ENCODE data around the gene ADGRB3.

The ADGRB3 gene

GRCh38 chr6:69005199-69005598, 370.1 kb downstream of the ADGRB3 start:
- TF ChIP-seq CTCF (IDR thresholded peaks at IDR 0.05; ENCODE audit: low read depth, low read length) = no peak
- DNase-seq (ENCODE audit: extremely low read depth, low read depth) = no peak

- no peak for DNase-seq (ENCODE audit: extremely low read depth, low read depth)
- TF ChIP-seq CTCF (IDR thresholded peaks at IDR 0.05; ENCODE audit: low read depth, low read length) = no peak
Measured at GRCh38 chr6:69007781-69008180, 372.7 kb downstream of the ADGRB3 start.

- no peak for TF ChIP-seq CTCF (IDR thresholded peaks at IDR 0.05; ENCODE audit: low read depth, low read length)
- DNase-seq (ENCODE audit: extremely low read depth, low read depth) = no peak
Measured at GRCh38 chr6:69012211-69012610, 377.1 kb downstream of the ADGRB3 start.

GRCh38 chr6:69012876-69013275, 377.8 kb downstream of the ADGRB3 start:
- DNase-seq (ENCODE audit: extremely low read depth, low read depth) = no peak
- TF ChIP-seq CTCF (IDR thresholded peaks at IDR 0.05; ENCODE audit: low read depth, low read length) = no peak

- DNase-seq (ENCODE audit: extremely low read depth, low read depth) = no peak
- no peak for TF ChIP-seq CTCF (IDR thresholded peaks at IDR 0.05; ENCODE audit: low read depth, low read length)
Measured at GRCh38 chr6:69018906-69019305, 383.8 kb downstream of the ADGRB3 start.

GRCh38 chr6:69019832-69020231, 384.8 kb downstream of the ADGRB3 start:
- TF ChIP-seq CTCF (IDR thresholded peaks at IDR 0.05; ENCODE audit: low read depth, low read length) = no peak
- DNase-seq (ENCODE audit: extremely low read depth, low read depth) = no peak

- no peak for DNase-seq (ENCODE audit: extremely low read depth, low read depth)
- TF ChIP-seq CTCF (IDR thresholded peaks at IDR 0.05; ENCODE audit: low read depth, low read length) = no peak
Measured at GRCh38 chr6:69022993-69023392, 387.9 kb downstream of the ADGRB3 start.

Measured in AG09319 (cell line).